HG02938 (cell line): ENCODE data around the gene C20orf141.

Source experiments
- ATAC-seq: cut with Tn5 transposase; IDR thresholded peaks from one replicate; pipeline ENCODE4 v1.9.1; 2021; ENCODE audit warnings: mild to moderate bottlenecking, moderate library complexity; ENCODE audit not compliant: unreplicated experiment

Gene C20orf141

GRCh38 chr20:2845607-2846006 lies 30.8 kb downstream of the C20orf141 start:
- ATAC-seq: no peak

GRCh38 chr20:2846698-2847097 lies 31.9 kb downstream of the C20orf141 start:
- ATAC-seq: no peak

DNA sequence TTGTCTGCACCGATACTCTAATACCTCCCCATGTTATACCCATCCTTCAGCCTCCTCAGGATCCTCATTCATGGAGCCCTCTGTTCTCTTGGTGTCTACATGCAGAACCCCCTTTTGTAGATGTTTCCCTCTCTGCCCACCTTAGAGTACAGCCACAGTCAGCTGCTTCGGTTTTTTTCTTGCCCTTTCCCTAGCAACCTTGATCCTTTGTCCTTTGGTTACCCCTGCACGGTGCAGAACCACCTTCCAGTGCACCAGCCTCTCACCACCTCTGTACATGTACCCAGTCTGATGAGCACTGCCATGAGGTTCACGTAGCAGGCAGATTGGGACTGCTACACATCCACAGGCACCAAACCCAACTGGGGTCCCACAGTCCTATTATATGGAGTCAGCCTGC lies 33.0 kb downstream of the C20orf141 start:
- no peak for ATAC-seq

DNA sequence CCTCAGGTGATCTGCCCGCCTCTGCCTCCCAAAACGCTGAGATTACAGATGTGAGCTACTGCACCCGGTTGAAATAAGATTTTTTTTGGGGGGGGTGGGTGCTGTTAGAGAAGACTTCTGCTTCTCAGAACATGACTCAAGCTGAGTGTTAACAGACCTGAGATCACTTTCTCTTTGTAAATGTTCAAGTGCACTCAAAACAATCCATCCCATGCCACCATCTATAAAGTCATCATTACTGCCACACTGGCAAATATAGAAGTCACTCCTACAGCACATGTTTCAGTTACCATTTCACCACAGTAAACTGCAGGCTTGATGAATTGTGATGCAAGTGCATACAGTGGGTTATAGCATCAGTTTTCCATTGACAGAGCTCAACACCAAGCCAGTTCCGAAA lies 34.7 kb downstream of the C20orf141 start:
- no peak for ATAC-seq

- ATAC-seq: no peak
Measured at GRCh38 chr20:2851086-2851485, 36.3 kb downstream of the C20orf141 start.

GRCh38 chr20:2858591-2858990 lies 43.8 kb downstream of the C20orf141 start:
- ATAC-seq: no peak

DNA sequence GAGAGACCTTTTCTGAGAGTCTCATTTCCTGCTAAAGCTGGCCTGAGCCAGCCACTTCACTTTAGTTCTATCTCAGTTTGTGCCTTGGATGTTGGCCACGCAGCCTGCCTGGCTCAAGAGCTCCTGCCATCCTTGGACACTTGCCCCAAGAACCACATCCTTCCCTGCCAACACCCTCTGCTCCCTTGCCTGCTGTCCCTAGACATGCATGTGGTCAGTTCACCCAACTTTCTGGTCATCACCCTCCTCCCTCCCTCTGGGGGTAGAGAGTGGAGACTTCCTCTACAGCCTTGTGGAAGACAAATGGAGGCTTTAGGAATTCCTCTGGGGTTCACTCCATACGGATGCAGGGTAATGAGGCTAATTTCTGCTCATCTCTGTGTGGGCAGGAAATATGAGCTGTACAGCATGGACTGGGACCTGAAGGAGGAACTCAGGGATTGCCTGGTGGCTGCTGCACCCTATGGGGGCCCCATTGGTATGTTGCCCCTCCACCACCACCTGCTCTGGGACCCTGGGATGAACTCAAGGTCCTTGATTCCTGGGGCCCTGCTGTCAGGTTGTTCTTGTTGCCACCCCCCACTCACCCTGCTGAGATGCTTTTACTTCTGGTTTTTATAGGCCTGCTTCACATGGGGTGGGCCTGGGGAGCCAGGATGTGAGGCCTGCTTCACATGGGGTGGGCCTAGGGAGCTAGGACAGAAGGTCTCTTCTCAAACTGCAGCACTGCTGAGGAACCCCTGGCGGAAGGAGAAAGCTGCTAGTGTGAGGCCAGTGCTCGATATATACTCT lies 44.7 kb downstream of the C20orf141 start:
- ATAC-seq: no peak

- no peak for ATAC-seq
Measured at GRCh38 chr20:2864626-2865025, 49.8 kb downstream of the C20orf141 start.

DNA sequence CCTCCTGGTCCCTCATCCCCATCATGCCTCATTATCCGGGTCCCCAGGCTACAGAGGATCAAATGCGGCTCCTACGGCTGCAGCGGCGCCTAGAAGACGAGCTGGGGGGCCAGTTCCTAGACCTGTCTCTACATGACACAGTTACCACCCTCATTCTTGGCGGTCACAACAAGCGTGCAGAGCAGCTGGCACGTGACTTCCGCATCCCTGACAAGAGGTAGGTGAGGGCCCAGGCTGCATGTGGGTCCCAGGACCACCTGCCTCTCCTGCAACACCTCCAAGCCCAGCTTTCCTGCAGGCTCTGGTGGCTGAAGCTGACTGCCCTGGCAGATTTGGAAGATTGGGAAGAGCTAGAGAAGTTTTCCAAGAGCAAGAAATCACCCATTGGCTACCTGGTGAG lies 50.3 kb downstream of the C20orf141 start:
- no peak for ATAC-seq
